Fibroblast of skin of right quadriceps (primary cell): Measurements from ENCODE around the gene SLC7A14.
A peak's percentile ranks its signal among the peaks of the same experiment; 100 is the strongest.

Experiments
- DNase-seq: peaks from one replicate; pipeline ENCODE4 v3.0.0-alpha.2; 2013

Gene SLC7A14

DNA sequence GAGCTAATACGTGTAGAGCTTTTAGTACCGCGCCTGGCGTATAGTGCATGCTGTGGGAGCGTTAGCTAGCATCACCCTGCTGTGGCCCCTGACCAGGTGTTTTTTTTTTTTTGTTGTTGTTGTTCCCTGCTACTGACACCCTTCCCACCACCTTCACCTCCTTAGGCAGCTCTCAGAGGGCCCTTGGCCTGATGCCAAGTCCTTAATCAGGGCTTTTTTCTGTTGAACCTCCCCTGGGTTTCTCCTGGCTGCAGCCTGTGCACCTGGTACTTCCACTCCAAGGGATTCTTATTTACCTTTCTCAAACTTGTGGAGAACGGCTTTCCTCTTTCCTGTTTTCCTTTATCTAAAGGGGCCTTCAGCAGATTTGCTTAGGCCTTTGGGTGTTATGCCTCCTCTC lies 53.3 kb downstream of the SLC7A14 start:
- DNase-seq = no peak

DNA sequence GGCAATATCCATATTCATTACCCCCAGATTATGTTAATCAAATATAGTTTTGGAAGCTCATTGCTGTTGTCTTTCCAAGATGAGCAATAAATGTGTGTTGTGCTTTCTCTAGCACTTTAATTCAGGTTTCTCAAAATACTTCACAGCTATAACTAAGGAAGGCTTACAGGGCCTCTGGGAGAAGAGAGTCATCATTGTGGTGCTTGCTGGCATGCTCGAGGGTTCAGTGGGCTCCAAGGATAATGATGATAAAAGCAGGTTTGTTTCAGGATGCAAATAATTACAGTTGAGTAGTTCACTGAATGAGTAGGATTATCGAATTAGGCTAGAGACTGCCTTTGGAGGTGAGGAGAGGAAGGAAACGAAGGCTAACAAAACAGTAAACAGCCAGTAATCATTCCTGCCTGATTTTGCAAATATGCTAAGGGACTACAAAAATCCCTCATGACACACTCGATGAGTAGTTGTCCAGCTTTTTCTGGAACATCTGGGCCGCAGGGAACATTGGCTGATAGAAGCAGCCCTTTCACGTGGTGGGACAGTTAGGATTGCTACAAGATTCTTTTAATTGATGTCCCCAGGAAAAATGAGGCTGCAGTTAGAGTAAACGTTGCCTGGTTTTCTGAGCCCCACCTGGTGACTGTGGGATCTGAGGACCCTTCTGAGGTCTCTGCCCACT lies 54.1 kb downstream of the SLC7A14 start:
- DNase-seq = peak; percentile 28

- DNase-seq = no peak
Observed at GRCh38 chr3:170531054-170531453, 54.8 kb downstream of the SLC7A14 start.

DNA sequence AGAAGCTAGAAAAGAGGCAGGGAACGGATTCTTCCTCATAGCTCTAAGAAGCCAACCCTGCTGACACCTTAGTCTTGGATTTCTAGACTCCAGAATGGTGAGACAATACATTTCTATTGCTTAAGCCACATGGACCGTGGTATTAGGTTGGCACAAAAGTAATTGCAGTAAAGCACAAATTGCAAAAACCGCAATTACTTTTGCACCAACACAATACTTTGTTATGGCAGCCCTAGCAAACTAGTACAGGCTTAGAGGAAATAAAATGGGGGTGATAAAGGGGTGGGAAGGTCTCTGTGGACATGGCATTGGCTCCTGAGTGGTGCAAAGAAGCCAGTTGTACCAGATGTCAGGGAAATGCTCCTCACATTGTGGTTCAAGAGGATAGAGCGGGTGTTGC lies 56.0 kb downstream of the SLC7A14 start:
- DNase-seq = no peak

- no peak for DNase-seq
Observed at GRCh38 chr3:170529346-170529745, 56.5 kb downstream of the SLC7A14 start.

GRCh38 chr3:170528726-170529125 lies 57.1 kb downstream of the SLC7A14 start:
- DNase-seq = no peak

GRCh38 chr3:170524073-170524472 lies 61.8 kb downstream of the SLC7A14 start:
- DNase-seq = peak; percentile 52

GRCh38 chr3:170523248-170523647 lies 62.6 kb downstream of the SLC7A14 start:
- peak; percentile 46 for DNase-seq

- DNase-seq = no peak
Observed at GRCh38 chr3:170522201-170522600, 63.7 kb downstream of the SLC7A14 start.

DNA sequence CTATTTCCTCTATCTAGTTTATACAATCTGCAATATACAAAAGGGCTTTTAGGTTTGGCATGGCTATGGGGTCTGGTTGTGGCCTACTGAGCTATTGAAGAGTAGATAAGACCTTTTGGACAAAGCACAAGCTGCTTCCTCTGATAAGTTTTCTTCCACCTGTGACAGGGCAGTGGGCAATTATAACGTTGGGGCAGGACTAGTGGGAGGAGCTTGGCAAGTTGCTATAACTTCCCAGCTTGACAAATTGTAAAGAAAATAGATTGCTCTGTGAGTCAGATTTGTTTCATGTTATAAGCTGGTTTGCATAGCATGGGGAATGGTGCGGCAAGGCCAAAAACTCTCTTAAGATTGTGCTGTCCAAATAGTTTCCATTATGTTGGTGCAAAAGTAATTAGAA lies 64.9 kb downstream of the SLC7A14 start:
- DNase-seq = peak; percentile 49

DNA sequence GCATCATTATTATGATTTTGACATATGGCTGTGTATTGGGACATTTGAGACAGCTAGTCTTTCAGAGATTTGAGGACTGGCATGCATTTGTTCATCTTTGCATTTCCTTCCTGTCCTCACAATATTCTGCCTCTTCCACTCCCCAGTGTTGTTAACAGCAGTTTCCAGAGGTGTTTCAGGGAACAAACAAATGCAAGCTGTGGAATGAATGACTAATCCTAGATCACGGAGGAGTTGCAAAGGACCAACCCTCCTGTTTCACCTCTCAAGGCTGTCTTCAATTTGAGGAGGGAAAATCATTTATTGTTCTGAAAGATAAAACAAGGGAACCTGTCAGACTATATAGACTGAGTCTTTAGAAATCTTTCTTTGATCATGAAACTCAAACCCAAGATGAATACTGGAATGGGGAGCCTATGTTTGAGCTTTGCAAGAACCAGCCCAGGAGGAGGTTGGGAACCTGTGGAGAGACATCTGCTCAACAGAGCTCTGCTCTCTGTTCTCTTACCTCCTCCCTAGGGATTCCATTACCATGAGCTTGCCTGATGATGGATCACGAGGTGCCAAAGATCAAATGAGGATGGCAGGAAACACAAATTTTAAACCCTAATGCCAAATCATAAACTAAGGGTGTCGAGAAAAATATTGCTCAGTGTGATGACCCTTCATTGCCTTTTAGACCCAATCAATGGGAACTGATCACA lies 68.5 kb downstream of the SLC7A14 start:
- peak; percentile 21 for DNase-seq

- no peak for DNase-seq
Observed at GRCh38 chr3:170513642-170514041, 72.2 kb downstream of the SLC7A14 start.

GRCh38 chr3:170511371-170511770 lies 74.5 kb downstream of the SLC7A14 start:
- DNase-seq = no peak

DNA sequence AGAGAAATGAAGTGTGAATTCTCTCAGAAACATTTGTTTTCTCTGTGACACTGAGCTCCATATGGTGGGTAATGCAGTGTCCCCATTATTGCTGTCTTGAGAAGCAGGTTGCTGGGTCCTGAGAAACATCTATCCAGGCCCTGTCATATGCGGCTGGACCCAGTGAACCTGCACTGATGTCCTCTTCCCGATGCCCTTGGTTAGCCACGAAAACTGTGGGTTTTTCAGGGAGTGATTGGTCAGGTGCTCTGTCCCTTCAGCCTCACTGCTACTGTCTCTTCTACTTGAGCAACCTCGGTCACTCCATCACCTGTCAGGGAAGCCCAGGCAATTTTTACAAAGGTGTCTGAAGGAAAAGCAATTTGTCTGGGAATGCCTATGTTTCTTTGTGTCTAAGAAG lies 77.0 kb downstream of the SLC7A14 start:
- no peak for DNase-seq

GRCh38 chr3:170508291-170508690 lies 77.6 kb downstream of the SLC7A14 start:
- DNase-seq = no peak

DNA sequence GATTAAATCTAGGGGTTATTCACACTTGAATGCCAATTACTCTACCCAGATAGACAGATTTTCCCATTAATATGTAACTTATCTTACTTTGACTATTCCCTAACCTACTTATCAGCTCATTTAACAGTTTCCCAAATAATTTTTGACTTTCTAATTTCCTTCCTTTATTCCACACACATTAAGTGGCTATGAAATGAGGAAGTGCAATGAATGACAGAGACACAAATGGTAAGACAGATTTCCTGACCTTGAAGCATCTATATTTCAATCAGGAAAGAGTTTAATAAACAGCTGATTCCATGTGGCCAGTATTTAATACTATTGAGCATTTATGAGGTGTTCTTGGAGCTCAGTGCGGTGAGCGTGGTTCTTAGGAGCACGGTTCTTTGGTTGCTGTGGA lies 78.8 kb downstream of the SLC7A14 start:
- DNase-seq = no peak

DNA sequence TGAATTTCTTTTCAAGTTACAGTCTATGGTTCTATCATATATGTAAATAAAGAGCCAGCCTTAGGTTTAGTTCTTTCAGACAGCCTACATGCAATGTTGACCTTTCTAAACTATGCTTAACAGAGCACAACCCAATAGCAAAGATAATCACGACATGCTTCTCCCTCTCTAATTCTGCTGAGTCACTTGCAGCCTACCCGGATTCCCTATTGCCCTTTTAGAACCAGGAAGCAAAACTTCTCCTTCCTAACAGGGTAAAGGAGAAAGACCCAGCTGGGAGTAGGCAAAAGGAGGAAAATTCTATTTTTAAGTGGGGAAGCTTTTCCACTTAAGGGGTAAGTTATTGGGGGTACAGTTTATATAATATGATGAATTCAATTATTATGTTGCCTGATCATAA lies 79.3 kb downstream of the SLC7A14 start:
- peak; percentile 54 for DNase-seq

GRCh38 chr3:170502297-170502696 lies 83.6 kb downstream of the SLC7A14 start:
- DNase-seq = peak; percentile 75

DNA sequence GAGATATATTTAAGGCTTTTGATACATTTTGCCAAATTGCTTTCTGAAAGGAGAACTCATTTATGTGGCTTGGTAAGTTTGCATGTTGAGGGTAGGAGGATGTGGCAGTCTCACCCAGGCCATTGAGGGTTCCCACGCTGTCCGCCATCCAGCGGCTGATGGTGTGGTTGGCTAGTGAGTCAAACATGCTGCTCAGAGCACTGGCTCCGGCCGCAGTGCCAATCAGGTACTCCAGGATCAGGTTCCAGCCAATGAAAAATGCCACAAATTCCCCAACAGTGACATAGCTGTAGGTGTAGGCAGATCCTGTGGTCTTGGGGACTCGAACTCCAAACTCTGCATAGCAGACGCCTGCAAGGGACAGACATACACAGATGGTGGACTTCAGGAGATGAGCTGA lies 84.9 kb downstream of the SLC7A14 start:
- DNase-seq = no peak

DNA sequence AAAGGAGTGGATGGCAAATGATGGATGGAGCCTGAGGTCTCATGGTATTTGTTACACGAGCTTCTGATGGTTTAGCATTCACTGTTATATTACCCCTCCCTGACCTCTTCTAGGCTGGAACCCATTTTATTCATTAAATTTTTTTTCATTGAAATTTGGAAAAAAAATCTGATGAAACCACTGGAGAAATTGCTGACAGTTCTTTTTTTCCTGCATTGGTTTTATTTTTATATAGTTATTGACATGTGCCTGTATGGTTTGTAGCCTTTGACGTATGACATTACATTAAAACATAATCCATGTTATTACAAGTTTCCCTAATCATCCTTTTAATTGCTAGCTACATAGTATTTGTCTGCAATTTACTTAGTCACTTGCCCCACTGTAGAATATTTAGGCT lies 85.4 kb downstream of the SLC7A14 start:
- DNase-seq = no peak

- DNase-seq = peak; percentile 49
Observed at GRCh38 chr3:170499562-170500156, 86.2 kb downstream of the SLC7A14 start.

GRCh38 chr3:170497207-170498095 lies 88.4 kb downstream of the SLC7A14 start:
- no peak for DNase-seq

DNA sequence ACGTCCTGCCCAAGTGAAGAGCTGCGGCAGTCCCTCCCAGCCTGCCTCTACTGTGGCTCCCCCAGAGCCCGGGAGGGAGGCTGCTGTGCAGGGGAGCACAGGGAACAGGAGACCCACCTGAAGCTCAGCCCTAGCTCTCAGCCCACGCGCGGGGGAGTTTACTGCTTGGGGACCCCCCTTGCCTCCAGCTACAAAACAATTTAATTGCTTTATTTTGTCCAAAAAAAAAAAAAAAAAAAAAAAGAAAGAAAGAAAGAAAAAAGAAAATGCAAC lies 89.1 kb downstream of the SLC7A14 start:
- no peak for DNase-seq
